ENCODE results near the gene ADAMTS9.

DNA sequence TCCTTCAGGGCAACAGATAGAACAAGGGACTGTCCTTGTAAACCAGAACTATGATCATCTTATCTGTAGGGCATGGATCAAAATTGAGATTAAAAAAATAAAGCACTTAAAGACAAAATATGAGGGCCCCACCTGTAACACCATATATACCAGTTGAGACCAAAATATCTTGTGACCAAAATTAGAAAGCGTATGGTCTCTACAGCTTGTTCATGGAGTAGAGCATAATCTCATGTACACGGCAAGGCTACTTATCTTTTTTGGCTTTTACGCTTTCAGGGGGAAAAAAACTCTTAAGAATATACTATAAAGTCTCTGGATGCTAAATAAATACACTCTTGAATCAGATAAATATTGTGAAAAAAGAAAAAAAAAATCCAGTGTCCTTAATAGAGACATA, 49.3 kb downstream of the ADAMTS9 start:
- TF ChIP-seq POLR2A (IDR thresholded peaks at IDR 0.05), result no peak
- TF ChIP-seq, protein P1, sequence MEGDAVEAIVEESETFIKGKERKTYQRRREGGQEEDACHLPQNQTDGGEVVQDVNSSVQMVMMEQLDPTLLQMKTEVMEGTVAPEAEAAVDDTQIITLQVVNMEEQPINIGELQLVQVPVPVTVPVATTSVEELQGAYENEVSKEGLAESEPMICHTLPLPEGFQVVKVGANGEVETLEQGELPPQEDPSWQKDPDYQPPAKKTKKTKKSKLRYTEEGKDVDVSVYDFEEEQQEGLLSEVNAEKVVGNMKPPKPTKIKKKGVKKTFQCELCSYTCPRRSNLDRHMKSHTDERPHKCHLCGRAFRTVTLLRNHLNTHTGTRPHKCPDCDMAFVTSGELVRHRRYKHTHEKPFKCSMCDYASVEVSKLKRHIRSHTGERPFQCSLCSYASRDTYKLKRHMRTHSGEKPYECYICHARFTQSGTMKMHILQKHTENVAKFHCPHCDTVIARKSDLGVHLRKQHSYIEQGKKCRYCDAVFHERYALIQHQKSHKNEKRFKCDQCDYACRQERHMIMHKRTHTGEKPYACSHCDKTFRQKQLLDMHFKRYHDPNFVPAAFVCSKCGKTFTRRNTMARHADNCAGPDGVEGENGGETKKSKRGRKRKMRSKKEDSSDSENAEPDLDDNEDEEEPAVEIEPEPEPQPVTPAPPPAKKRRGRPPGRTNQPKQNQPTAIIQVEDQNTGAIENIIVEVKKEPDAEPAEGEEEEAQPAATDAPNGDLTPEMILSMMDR (IDR thresholded peaks at IDR 0.05), result no peak
